ENCODE measurements around the gene SERPINE1.
A peak's percentile ranks its signal among the peaks of the same experiment; 100 is the strongest.

SERPINE1 gene

DNA sequence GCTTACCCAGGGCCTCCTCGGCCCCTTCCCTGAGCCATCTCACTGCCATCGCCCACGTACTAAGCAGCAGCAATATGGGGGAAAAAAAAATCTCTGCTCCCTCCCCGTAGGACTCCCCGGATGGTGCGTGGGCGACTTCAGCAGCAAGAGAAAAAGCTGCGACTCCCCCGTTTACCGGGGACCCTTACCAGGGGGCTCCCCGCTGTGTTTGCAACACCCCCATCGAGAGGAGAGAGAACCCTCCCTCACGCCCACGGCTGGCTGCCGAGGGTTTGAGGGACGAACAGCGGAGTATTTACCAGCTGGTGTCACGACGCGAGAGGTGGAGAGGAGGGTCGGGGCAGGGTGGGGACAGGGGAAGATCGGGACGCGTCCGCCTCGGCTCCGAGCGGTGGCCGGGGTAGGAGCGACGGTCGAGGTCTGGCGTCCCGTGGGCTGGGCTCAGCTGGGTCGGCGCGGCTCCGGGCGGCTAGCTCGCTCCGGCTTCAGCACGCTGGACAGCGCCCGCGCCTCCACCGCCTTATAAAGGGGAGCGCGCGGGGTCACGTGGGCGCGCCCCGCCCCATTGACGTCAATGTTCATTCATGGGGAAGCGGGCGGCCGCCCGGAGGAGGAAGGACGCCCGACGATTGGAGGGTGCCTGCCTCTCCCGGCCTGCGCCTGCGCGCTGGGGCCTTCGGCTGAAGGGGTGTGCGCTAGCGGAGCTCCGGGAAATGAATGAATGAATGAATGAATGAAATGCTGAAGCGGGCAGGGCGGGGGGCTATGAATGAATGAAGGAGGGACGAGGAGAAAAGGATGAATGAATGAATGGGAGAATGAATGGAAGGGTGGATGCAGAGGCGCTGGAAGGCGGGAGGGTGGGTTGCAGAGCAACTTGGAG is 38.4 kb downstream of the SERPINE1 start, which contains the start of gene VGF:
TSS of gene VGF (minus strand) at position 495 of the 883 bp plus-strand sequence. CDS start 726 bp downstream, outside the sequence.
- H3K4me3 ChIP-seq (ENCODE audit: low read length) = peak within 1 kb of the TSS; percentile 54
- peak; percentile 87 for DNase-seq (ENCODE audit: low read depth, low spot score)

DNA sequence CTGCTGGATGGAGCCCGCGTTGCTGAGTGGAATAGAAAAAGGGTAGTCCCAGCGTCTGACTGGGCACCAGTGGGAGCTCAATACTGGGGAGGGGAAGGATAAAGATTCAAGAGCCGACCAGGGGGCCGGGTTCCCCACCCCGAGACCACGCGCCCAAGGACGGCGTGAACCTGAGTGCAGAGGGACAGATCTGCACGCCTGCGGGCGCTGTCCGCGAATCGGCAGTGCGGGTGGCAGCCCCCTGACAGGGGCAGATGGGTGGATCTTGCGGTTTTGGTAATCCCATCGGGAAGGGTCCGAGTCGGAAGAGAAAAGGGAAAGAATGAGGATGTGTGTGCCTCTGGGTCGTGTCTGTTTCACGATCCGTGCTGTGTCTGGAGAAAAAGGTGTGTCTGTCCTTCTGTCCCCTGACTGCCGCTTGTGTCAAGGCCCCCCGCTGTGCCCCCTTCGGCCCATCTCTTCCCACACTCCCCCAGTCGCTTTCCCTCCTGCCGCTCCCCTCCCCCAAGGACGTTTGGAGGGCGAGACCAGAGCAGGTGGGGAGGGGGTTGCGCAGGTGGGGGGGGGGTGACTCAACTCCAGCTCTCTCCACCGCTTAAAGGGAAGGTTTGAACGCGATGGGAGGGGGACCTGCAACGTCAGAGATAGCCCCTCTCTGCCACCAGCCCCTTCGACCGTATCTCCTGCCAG is 39.2 kb downstream of the SERPINE1 start:
- H3K4me3 ChIP-seq (ENCODE audit: low read length) = peak overlapping the region; percentile 54
- DNase-seq (ENCODE audit: low read depth, low spot score) = no peak

DNA sequence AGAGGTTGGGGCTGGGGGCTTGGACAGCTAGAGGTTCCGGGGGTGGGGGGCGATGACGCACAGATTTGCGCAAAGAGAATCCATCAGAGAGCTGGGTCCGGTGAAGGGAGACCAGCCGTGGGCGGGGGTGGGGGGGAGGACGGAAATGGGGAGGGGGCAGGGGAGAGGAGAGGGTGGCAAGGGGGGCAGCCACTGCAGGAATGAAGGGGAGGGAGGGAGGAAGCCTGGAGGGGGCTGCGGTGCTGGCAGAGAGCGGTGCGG is 39.7 kb downstream of the SERPINE1 start:
- H3K4me3 ChIP-seq (ENCODE audit: low read length) = no peak overlapping the region
- no peak for DNase-seq (ENCODE audit: low read depth, low spot score)

DNA sequence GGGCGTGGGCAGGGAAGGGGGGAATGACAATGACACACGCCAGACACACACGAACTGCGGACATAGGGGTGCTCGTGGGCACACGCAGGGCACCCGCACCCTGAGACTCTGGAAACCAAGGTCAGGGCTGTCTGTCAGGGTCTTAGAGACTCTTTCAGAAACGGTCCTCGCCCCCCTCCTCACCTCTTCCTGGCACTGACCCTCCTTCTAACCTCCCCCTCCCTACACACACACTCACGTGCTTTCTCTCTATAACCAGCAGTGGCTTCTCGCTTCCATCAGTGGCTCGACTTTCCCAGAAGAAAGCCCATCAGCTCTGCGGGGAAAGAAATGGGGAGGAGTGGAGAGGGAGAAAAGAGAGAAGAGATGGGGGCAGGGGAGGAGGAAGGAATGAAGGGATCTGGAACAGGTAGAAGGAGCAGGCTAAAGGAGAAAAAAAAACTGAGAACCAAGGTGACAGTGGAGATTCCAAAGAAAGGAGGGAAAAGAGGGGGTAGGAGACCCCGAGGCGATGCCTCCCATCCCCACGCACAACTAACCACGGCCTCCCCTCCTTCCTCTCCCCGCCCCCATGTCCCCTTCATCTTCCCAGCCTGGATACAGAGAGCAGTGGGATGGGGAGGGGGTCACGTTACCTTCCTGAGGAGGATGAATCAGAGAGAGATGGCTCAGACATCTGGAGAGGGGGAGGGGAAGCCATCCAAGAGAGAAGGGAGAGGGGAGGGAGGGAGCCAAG is 40.2 kb downstream of the SERPINE1 start:
- no peak for DNase-seq (ENCODE audit: low read depth, low spot score)
- no peak overlapping the region for H3K4me3 ChIP-seq (ENCODE audit: low read length)

DNA sequence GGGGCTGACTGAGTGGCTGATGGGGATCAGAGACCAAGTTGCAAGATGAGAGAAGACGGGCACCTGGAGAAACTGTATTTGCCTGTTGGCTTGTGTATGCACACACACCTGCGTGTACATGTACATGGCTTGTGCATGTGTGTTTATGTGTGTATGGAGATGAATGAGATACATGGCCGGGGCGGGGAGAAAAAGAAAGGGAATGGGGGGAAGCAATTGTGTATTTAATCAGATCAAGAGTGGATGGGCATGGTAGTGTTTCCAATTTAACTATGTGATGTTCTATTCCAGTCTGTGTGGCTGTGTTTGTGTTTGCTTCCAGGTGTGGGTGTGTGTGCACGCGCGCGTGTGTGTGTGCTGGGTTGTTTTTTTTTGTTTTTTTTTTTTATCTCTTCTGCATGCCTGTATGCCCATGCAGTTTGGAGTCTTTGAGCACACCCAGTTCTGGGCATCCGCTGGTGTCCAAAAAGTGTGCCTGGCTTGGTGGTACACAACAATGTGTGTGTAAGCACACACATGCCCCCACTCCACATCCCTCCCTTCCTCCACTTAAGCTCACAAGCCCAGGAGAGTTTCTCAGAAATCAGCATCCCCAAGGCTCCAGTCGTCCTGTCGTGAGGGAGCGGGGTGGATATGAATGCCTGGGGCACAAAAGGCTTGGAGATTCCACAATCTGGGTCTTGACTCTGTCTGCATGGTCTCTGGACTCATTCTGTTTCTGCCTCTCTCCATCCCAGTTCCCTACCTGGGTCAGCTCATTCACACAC is 40.9 kb downstream of the SERPINE1 start:
- H3K4me3 ChIP-seq (ENCODE audit: low read length) = no peak overlapping the region
- no peak for DNase-seq (ENCODE audit: low read depth, low spot score)

DNA sequence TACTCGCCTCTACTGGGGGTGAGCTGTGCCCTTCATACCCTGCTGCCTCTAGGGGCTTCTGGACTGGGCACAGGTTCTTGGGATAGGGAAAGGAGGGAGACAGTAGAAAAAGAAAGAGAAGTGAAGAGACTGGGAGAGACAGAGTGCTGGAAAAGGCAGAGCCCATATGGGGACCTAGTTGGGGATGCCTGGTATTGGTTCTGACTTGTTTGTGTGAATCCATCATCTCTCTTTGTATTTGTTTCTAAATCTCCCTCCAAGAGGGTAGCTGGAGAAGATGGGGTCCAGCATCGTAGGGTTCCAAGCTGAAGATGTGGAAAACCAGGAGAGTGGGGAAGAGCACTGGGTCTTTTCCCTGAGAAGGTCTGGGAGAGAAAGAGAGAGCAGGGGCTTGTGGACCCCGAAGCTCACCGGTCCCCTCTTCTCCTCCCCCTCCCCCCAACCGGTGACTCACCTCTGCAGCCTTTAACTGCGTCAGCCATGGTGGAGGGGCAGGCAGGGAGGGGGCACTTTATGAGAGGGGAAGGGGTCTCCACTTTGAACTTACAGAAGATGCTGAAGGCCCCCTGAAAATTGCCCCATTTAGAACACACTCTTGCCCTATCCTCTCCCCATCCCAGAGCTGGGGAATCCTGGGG is 41.6 kb downstream of the SERPINE1 start:
- DNase-seq (ENCODE audit: low read depth, low spot score) = no peak
- H3K4me3 ChIP-seq (ENCODE audit: low read length) = no peak overlapping the region

DNA sequence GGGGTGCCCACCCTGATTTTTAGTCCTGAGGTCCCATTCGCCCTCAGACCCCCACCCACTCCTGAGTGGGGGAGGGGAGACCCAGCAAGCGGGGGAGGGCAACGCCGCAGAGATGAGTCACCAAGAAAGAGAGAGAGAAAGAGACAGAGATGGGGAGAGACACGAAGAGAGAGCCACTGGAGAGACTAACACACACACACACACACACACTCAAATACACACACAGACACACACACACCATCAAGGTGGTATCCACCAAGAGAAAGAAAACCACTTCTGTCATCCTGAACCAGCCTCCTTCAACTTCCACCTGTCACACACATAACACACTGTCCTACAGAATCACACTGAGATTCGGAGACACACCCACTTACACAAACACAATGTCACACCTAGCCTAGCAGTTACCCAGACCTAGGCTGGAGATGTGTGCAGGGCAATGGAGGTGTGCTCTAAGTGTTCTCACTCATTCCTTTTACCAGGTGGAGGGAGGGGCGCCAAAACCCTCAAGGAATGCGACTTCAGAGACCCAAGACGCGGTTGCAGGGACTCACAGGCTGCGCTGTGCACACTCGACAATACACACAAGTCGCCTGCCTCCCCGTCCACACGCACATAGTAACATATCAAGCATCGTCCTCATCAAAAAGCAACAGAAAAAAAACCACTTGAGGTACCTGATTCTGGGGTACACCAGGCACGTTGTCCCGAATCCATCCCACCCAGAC is 42.4 kb downstream of the SERPINE1 start:
- no peak for DNase-seq (ENCODE audit: low read depth, low spot score)
- no peak overlapping the region; the same call in 1 of the 2 replicates for H3K4me3 ChIP-seq (ENCODE audit: low read length)

DNA sequence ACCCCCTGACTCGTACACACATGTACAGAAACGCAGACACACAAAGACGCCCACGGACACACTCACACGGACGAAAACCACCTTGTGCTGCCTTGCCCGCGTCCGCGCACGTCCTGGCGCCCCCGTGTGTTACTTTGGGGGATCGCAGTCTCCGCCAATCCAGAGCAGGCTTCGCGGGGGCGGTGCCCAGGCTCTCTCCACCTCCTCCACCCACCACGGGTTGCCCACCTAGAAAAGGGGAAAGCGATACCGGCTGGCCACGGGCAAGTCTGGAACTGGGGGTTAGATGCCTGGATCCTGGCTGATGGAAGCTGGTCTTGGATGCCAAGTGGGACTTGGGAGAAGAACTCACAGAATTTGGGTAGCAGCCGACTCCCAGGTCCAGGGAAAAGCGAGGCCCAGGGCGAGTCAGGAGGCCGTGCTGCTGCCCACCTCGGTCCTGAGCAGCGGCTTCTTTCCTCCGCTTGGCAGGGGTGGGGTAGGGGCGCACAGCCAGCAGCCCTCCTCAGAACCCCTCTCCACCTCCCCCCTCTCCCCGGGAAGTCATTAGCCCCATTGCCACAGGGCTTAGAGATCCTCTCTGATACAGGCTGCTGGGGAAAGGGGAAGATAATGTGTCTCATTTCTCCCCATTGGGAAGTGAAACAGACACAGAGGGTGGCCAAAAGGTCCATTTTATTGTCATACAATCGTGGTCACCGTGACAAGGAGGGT is 43.1 kb downstream of the SERPINE1 start:
- no peak for DNase-seq (ENCODE audit: low read depth, low spot score)
- no peak overlapping the region; the same call in 1 of the 2 replicates for H3K4me3 ChIP-seq (ENCODE audit: low read length)

DNA sequence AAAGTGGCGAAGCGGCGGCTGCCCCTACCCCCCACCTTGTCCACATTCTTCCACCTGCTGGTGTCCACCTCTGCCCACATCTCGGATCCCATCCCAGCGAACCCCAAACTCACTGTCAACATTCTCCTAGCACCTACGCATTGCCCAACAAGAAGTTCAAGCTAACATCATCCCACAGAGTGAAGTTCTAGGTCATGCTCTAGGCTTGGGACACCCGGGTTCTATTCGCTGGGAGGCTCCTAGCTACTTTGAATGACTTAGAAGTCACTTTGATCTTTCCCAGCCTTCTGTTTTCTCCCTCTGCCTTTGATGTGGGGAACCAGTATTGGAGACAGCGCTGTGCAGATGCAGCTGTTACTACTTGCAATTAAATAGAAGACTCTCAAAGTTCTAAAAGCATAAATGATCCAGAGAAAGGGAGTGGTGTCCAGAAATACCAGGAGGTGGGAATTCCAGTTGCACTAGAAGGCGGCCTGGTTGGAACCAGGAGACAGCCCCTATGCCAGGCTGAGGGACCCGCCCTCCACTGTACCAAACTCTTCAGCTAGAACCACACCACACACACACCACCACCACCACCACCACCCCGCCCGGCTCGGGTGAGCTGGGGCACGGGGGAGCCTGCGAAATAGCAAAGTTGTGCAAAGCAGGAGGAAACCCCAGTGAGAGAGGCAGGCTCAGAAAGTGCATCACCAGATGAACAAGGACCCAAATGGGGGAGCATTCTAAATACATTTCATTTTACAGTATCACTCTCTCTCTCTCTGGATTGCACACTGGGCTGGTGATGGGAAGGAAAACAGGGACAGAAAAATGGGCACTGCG is 43.9 kb downstream of the SERPINE1 start:
- peak; percentile 79 for DNase-seq (ENCODE audit: low read depth, low spot score)
- H3K4me3 ChIP-seq (ENCODE audit: low read length) = no peak overlapping the region

DNA sequence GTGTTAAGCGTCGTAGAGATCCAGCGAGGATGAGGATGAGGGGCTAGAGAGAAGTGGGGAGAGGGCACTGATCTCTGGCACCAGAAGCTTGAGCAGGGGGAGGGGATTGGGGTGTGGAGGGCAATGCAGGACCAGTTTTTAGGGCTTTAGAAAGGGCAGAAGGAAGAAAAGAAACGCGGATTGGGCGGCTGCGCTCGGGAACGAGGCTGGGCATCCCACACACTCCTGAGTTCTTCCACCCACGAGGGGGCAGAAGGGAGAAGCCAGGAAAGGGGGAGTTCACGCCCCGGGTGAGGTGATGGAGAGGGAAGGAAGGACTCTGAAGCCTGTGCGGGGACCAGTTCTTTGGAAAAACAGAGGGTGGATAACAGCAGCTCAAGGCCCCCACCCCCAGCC is 44.5 kb downstream of the SERPINE1 start:
- H3K4me3 ChIP-seq (ENCODE audit: low read length) = no peak overlapping the region
- DNase-seq (ENCODE audit: low read depth, low spot score) = no peak

DNA sequence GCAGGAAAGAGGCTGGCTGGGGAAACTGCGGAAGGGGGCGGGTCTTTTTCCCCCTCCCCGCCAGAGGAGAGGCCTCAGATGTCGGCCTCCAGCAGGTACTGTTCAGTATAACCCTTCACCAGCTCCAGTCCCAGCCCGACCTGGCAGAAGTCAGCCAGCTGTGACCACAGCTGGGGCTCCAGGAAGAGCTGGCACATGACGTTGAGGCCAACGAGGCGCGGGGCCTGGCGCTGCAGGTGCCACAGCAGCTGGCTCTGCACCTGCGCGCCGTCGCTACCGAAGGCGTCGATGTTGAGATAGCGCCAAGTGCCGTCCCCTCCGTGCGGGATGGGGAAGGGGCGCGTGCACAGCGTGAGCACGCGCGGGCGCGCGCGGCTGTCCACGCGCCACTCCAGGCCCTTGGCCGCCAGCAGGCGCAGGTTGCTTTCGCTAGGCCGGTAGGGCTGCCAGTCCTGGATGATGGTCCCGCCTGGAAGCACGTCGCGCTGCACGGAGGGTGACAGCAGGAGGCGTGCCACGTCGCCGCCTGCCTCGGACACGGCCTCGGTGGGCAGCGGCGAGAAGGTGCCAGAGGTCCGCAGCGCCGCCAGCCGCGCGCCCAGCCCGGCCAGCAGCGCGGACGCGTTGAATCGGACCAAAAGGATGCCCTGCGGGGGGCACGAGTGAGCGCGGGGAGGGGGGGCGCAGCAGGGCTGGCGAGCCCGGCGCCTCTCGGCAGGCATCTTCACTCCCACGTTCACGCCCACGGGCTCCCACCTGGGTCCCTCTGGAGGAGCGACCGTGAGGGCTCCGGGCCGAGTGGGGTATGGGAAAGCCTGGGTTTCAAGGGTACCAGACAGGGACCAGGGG is 45.3 kb downstream of the SERPINE1 start:
- DNase-seq (ENCODE audit: low read depth, low spot score) = no peak

DNA sequence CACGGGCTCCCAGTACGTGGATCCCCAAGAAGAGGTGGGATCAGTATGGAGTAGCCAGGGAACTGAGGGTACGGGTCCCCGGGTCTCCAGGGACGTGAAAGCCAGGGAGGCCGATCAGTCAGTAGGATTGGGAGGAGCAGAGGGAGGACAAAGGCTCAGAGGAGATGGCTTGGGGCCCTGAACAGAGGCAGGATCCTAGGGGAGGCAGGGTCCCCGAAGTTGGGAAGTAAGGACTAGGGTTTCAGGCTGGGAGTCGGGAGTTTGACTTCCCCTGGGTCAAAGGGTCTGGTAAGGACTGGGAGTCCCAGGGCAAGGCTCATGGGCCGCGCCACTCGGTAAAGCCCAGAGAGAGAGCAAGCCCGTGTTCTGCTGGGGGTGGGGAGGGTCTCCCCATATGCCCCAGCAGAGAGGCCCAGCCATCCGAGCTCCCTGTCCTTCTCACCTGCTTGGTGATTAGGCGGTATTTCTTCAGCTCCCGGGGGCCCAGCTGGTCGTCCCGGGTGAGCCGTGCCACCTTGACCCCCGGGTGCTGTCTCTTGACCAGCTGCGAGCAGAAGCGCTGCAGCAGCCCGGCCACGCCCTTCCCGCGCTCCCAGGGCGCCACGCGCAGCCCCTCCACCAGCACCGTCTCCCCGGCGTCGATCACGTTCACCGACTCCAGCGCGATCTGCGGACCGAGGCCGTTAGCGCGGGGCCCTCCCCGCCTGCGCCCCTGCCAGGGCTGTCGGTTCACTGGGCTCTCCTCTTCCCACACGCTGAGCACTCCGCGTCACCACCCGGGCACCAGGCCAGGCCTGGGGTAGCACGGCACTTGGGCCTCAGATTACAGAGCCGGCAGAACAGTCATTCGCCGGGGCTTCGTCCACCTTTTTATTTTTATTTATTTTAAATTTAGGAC is 46.2 kb downstream of the SERPINE1 start:
- no peak for DNase-seq (ENCODE audit: low read depth, low spot score)
- H3K4me3 ChIP-seq (ENCODE audit: low read length) = no peak overlapping the region

More for the DNA sequence above, 45.3 kb downstream of the SERPINE1 start:
- no peak overlapping the region for H3K4me3 ChIP-seq (ENCODE audit: low read length)

DNA sequence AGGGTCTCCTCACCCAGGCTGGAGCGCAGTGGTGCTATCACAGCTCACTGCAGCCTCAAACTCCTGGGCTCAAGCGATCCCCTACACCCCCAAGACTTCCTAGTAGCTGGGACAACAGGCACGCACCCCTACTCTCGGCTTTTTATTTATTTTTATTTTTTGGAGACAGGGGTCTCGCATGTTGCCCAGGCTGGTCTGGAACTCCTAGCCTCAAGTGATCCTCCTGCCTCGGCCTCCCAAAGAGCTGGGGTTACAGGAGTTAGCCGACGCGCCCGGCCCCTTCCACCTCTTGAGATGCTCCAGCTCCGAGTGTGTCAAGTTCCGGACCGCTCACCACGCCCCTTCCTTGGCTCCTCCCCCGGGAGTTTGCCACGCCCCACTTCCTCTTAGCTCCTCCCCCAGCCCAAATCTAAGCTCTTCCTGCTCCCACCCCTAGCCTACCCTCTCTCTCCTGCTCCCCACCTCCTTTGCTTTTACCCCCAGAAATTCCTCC is 46.9 kb downstream of the SERPINE1 start:
- no peak overlapping the region for H3K4me3 ChIP-seq (ENCODE audit: low read length)
- no peak for DNase-seq (ENCODE audit: low read depth, low spot score)

DNA sequence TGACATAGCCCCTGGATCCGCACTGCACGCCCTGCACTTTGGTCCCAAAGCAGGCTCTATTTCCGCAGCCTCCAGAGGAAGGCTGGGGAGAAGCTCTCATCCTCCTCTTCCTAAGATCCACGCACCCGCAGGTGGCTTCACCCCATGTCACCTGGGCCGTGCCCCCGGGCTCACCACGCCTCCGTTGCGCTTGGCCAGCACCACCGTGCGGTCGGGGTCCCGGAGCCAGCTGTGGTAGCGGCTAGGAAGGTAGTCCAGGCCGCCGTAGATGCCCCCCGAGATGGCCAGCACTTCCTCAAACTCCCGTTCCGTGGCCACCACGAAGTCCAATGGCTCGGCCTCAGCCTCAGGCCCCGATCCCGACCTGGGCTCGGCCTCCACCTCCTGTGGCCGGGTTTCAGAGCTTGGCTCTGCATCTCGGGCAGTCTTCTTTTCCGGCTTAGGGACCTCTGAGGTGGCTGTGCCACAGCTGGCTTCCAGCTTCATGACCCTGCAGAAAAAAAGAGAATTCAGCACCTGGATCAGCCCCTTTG is 47.5 kb downstream of the SERPINE1 start:
- no peak for DNase-seq (ENCODE audit: low read depth, low spot score)
- no peak overlapping the region for H3K4me3 ChIP-seq (ENCODE audit: low read length)

DNA sequence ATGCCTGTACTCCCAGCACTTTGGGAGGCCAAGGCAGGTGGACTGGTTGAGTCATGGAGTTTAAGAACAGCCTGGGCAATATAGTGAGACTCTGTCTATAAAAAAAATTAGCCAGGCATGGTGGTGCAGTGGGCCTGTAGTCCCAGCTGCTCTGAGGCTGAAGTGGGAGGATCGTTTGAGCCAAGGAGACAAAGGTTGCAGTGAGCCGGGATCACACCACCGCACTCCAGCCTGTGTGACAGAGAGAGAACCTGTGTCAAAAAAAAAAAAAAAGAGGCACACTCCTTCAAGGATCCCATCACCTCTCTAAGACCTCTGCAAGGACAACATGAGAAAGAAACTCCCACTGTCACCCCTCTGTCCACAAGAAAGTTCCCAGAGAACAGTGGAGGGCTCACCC is 48.8 kb downstream of the SERPINE1 start:
- H3K4me3 ChIP-seq (ENCODE audit: low read length) = no peak overlapping the region
- no peak for DNase-seq (ENCODE audit: low read depth, low spot score)
